Right hindlimb (tissue), 1 donor: ENCODE results near the gene MUC5B.
"Not testable (repeated sequence)": the region's sequence is repeated elsewhere in the genome, so short reads cannot be mapped to it uniquely, and the experiment has no call there.

Experiments
- DNase-seq: peaks from one replicate; pipeline ENCODE4 v3.0.0-alpha.2; 2018

MUC5B gene

GRCh38 chr11:1234054-1234720 is 11.3 kb downstream of the MUC5B start:
- peak; percentile 10 for DNase-seq

- peak; percentile 6 for DNase-seq
These were observed 12.0 kb downstream of the MUC5B start for GRCh38 chr11:1234771-1235305.

- peak; percentile 20 for DNase-seq
These were observed 12.5 kb downstream of the MUC5B start for GRCh38 chr11:1235306-1235900.

- DNase-seq: no peak
These were observed 13.0 kb downstream of the MUC5B start for GRCh38 chr11:1235901-1236315.

GRCh38 chr11:1236316-1237127 is 13.7 kb downstream of the MUC5B start:
- DNase-seq: peak; percentile 8

- no peak for DNase-seq
These were observed 14.3 kb downstream of the MUC5B start for GRCh38 chr11:1237128-1237580.

GRCh38 chr11:1237851-1238250 is 15.0 kb downstream of the MUC5B start:
- no peak for DNase-seq

- DNase-seq: no peak
These were observed 16.1 kb downstream of the MUC5B start for GRCh38 chr11:1238767-1239595.

- DNase-seq: no peak
These were observed 16.8 kb downstream of the MUC5B start for GRCh38 chr11:1239596-1240205.

GRCh38 chr11:1240771-1241170 is 17.9 kb downstream of the MUC5B start:
- DNase-seq: no peak

GRCh38 chr11:1241706-1242105 is 18.8 kb downstream of the MUC5B start:
- DNase-seq: no peak

GRCh38 chr11:1242289-1242688 is 19.4 kb downstream of the MUC5B start:
- no peak for DNase-seq

- not testable (repeated sequence) for DNase-seq
These were observed 19.9 kb downstream of the MUC5B start for GRCh38 chr11:1242751-1243150.

- not testable (repeated sequence) for DNase-seq
These were observed 20.7 kb downstream of the MUC5B start for GRCh38 chr11:1243521-1243920.

GRCh38 chr11:1244557-1244956 is 21.7 kb downstream of the MUC5B start:
- DNase-seq: not testable (repeated sequence)

GRCh38 chr11:1245717-1246116 is 22.9 kb downstream of the MUC5B start:
- DNase-seq: not testable (repeated sequence)

GRCh38 chr11:1246301-1246700 is 23.4 kb downstream of the MUC5B start:
- DNase-seq: not testable (repeated sequence)

GRCh38 chr11:1247026-1247425 is 24.2 kb downstream of the MUC5B start:
- not testable (repeated sequence) for DNase-seq

- not testable (repeated sequence) for DNase-seq
These were observed 26.1 kb downstream of the MUC5B start for GRCh38 chr11:1248951-1249350.

- not testable (repeated sequence) for DNase-seq
These were observed 27.5 kb downstream of the MUC5B start for GRCh38 chr11:1250411-1250810.

GRCh38 chr11:1251236-1251770 is 28.4 kb downstream of the MUC5B start:
- DNase-seq: no peak
